Ovary (tissue), 9 donors: ENCODE data around the gene CYP2R1. TPM values are rescaled to one million over a fixed set of nuclear protein-coding genes. Genes with fewer than 3 reads are reported as not detected.

Experiments used
- DNase-seq, 5 donors: peaks; one replicate each; pipeline ENCODE4 v3.0.0-alpha.2; 2019 to 2020
- H3K27ac ChIP-seq, 2 donors: fragments of 200-600 bp; one replicate each; pipeline versions ENCODE4 v1.5.1 to v1.8.0; 2019 to 2022
- H3K27me3 ChIP-seq: fragments of 200-600 bp; one replicate; pipeline ENCODE4 v1.8.0; 2022
- H3K36me3 ChIP-seq: fragments of 200-600 bp; sonication (generic); one replicate; pipeline ENCODE4 v1.5.1; 2019
- H3K4me1 ChIP-seq: one replicate; pipeline ENCODE4 v1.8.1; 2013; ENCODE audit warnings: mild to moderate bottlenecking, moderate library complexity; ENCODE audit not compliant: insufficient read depth
- H3K4me3 ChIP-seq: fragments of 200-600 bp; sonication (generic); one replicate; pipeline ENCODE4 v1.5.1; 2017
- H3K9me3 ChIP-seq, 2 donors: fragments of 200-600 bp in 1 of 2; sonication (generic) in 1 of 2; one replicate each; pipeline versions ENCODE4 v1.5.1 to v1.8.1; 2013 to 2019; ENCODE audit warnings: mild to moderate bottlenecking in 1 of 2, moderate library complexity in 1 of 2
- EP300 ChIP-seq: sonication (generic); formaldehyde crosslinking; IDR thresholded peaks from one replicate; pipeline ENCODE4 v1.6.1; 2017; ENCODE audit warnings: antibody characterized with exemption
- POLR2A ChIP-seq: fragments of 450-650 bp; IDR thresholded peaks from one replicate; pipeline ENCODE4 v1.6.1; 2017; ENCODE audit warnings: antibody characterized with exemption, mild to moderate bottlenecking, moderate library complexity
- WGBS, 3 donors: extraction: QIAGEN DNeasy Blood & Tissue Kit in 1 of 3; methylation state at CpG; one replicate each; pipeline versions ENCODE4 v1.1.5 to v1.1.7; 2013 to 2017; 5-methylcytosine and 5-hydroxymethylcytosine counted together
- intact Hi-C, 4 donors: fragments of 100-400 bp; cut with DNase I; formaldehyde crosslinking; loops; one replicate each; pipeline versions ENCODE4 v1.11.0 to v1.15.1; 2022 to 2023
- polyA plus RNA-seq, 2 donors: library from polyadenylated mRNA; stranded (reverse); fragments of 200-250 nt in 1 of 2; fragments of 350-450 nt in 1 of 2; fragmentation: Illumina TruSeq in 1 of 2; extraction: RNeasy Lipid Tissue Mini Kit (QIAGEN cat#74804) in 1 of 2; gene quantifications; one replicate each; pipeline ENCODE4 v1.2.3, GENCODE V29; 2013 to 2014
- total RNA-seq, 7 donors: library from RNA; depleted of rRNA in 2 of 7; stranded (reverse); fragments of >200 nt in 2 of 7; fragmentation: NEBNext Ultra II Directional in 3 of 7; extraction: Animal tissue kit (Norgen Biotek cat#: 25700) in 3 of 7; gene quantifications; one replicate each; pipeline versions ENCODE4 v1.1.0 to v1.2.4, GENCODE V29; 2016 to 2023
- TF ChIP-seq, protein P1 (sequence below), 3 donors: fragments of 450-650 bp in 2 of 3; fragments of 200-600 bp in 1 of 3; IDR thresholded peaks; one replicate each; pipeline versions ENCODE4 v1.5.1 to v1.8.0; 2016 to 2022; ENCODE audit warnings: antibody characterized with exemption in 3 of 3, mild to moderate bottlenecking in 1 of 3
- donor health status: DM: no; HTN: no; CAD: no; lungs with moderate emphysema.
- donor health status: DM: no; HTN: no; CAD: no.
- donor health status: Bipolar disorder and iron deficiency.
- donor health status: DM: yes; HTN: yes; CAD: no.
- donor health status: DM: no; HTN: no; CAD: no.
- donor health status: DM: yes; HTN: yes; CAD: no.

Gene CYP2R1
- total and polyA plus RNA-seq, 9 donors, result 6.0 to 8.9 (median 7.1) TPM

DNA sequence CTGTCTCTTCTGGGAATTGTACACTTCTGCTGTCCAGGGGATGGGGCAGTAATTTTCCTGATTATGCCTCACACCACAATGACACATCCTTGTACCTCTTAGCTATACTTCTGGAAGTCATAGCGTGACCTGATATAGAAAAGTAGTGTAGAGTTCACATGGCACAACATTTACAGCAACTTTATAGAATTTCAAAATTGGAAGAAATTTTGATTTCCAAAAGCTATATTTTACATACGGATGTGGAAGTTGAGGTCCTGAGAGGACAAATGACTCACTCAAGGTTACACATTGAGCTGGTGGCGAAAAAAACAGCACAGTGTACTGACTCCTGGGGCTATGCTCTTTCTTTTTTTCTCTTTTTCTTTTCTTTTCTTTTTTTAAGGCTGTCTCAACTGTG lies 6.3 kb upstream of the CYP2R1 start:
- intact Hi-C loops, result loop anchor here in 1 of 4 donors (10.0 kb wide), 1 partner anchor 374 kb away; the partner anchor contains the start of gene PSMA1
- H3K9me3 ChIP-seq, result no peaks in the 10 kb centered on the region

DNA sequence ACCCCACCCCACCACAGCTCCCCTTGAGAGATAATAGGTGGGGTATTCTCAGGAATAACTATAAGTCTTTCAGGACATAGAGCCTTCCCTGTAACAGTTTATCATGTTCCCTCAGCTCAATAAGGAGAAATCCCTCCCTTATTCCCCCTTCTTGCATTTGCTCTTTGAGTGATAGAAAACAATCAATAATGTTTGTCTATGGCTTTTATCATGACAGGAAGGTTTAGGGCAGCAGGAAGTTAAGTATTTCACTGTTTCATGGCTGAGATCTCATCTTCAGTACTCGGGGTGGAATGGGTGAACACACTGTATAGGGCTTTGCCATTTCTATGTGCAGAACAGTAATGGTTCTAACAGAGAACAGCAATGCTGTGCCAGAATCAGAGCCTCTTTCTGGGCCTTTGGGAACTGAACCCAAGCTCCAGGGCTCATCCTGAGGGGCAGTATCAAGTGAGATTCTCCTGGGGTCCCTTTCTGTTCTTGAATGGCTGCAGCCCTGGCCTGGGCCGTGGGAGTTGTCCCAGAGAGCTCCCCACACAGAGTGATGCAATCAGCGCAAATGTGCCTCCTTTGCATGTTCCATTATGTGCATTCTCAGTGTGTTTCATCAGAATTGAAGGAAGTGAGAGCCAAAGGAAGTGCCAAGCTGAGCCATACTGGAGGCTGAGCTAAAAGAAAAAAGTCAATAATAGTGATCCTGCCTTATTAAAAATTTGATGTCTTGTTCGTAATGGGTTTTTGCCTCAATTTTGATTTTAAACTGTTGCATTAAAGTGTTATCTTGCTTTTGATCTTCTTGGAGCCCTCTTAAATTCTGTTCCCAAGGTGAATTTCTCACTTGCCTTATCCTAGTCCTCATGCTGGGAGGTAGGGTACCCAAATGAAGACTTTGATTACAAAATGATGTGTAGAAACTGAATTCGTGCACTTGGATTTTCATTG lies 2.9 kb upstream of the CYP2R1 start:
- no peaks in the 10 kb centered on the region for H3K27me3 ChIP-seq
- H3K36me3 ChIP-seq, result no peaks in the 10 kb centered on the region
- peak in 1 of 5 donors; percentile 17 for DNase-seq
- H3K4me1 ChIP-seq, result no peaks in the 10 kb centered on the region
- no peak overlapping the region for H3K4me3 ChIP-seq
- H3K9me3 ChIP-seq, result no peaks in the 10 kb centered on the region
- WGBS, 3 donors, result 58 to 67% (median 63%) methylated on average over 5 of the region's 5 CpGs
- TF ChIP-seq POLR2A (no peak), EP300 (no peak)
- TF ChIP-seq, protein P1, sequence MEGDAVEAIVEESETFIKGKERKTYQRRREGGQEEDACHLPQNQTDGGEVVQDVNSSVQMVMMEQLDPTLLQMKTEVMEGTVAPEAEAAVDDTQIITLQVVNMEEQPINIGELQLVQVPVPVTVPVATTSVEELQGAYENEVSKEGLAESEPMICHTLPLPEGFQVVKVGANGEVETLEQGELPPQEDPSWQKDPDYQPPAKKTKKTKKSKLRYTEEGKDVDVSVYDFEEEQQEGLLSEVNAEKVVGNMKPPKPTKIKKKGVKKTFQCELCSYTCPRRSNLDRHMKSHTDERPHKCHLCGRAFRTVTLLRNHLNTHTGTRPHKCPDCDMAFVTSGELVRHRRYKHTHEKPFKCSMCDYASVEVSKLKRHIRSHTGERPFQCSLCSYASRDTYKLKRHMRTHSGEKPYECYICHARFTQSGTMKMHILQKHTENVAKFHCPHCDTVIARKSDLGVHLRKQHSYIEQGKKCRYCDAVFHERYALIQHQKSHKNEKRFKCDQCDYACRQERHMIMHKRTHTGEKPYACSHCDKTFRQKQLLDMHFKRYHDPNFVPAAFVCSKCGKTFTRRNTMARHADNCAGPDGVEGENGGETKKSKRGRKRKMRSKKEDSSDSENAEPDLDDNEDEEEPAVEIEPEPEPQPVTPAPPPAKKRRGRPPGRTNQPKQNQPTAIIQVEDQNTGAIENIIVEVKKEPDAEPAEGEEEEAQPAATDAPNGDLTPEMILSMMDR (IDR thresholded peaks at IDR 0.05), result no peak
- no peak overlapping the region for H3K27ac ChIP-seq
- intact Hi-C loops, result loop anchor here in 1 of 4 donors (10.0 kb wide), 1 partner anchor 370 kb away; the partner anchor contains the start of gene PSMA1

More for the DNA sequence above, 6.3 kb upstream of the CYP2R1 start:
- H3K4me1 ChIP-seq, result no peaks in the 10 kb centered on the region
- H3K27ac ChIP-seq, result no peak overlapping the region
- DNase-seq, result no peak
- no peak overlapping the region for H3K4me3 ChIP-seq
- H3K36me3 ChIP-seq, result no peaks in the 10 kb centered on the region
- TF ChIP-seq, protein P1 (IDR thresholded peaks at IDR 0.05), result no peak
- no peak for TF ChIP-seq POLR2A
- no peak for TF ChIP-seq EP300
- H3K27me3 ChIP-seq, result no peaks in the 10 kb centered on the region
- WGBS, 3 donors, result 86 to 96% (median 92%) methylated on average over 3 of the region's 3 CpGs

DNA sequence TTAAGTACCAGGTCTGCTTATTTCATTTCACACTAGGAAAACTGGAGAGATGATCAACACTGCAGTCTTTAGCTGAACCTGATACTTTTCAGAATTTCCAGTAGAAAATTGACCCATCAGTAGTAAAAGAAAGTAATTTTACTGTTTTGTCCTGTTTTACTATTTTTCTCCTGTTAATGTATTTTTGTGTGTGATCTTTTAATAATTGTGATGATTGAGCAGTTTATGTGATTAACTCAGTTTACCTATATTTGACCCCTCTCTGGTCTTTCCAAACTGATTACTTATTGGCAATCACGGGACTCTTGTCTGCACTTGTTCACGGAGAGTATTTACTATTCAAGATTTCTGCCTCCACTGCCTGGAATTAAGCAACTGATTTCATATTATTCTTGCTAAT lies 546 bp upstream of the CYP2R1 start:
- intact Hi-C loops, result loop anchor here in 1 of 4 donors (10.0 kb wide), 1 partner anchor 368 kb away; the partner anchor contains the start of gene PSMA1
- peak overlapping the region; percentile 65 for H3K4me3 ChIP-seq
- WGBS, 3 donors, result 79 to 85% (median 85%) methylated on average over 2 of the region's 2 CpGs
- H3K4me1 ChIP-seq, result peaks cover 2% of the 10 kb centered on the region
- no peaks in the 10 kb centered on the region for H3K9me3 ChIP-seq
- TF ChIP-seq, protein P1 (IDR thresholded peaks at IDR 0.05), result no peak
- TF ChIP-seq EP300 (no peak), POLR2A (no peak)
- DNase-seq, result no peak
- no peaks in the 10 kb centered on the region for H3K36me3 ChIP-seq
- H3K27ac ChIP-seq, result no peak overlapping the region
- H3K27me3 ChIP-seq, result no peaks in the 10 kb centered on the region

DNA sequence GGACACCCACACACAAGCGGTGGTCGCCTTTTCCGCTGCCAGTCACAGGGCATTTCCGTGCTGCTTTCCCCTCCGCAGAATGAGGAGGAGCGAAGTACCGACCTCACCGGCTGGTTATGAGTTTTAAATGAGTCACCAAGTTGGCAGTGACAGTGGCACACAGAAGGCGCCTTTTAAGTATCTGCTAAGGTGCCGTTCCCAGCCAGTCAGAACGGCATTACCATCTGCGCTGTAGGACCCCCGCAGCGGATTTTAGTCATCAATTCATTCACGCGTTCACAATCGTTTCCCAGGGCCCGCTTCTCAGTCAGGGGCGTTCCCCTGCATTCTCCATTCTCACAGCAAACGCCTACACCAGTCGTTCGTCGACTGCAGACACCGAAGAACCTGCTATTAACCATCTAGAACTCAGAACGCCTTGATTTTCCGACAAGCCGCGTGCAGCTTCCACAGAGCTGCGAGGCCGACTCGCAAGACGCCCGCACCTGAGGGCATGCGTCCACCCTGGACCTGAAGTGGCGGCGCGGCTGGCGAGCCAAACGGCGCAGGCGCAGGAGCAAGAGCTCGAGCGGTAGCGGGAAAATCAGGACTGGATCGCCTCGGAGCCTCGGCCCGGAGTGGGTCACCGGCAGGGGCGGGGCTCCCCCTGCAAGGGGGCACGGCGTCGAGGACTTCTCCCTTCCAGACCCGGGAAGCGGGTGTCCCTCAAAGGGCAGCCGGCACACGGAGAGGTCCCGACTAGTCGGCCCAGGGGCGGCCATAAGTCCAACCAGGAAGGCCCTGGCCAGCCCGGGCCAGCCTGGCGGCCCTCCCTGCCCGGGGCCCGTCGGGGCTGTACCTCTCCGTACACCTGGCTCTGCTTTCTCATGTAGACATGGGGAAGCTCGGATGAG lies 642 bp downstream of the CYP2R1 start:
- Histone ChIP-seq H3K4me3 (peak overlapping the region; percentile 65), H3K4me1 (peaks cover 2% of the 10 kb centered on the region), H3K36me3 (no peaks in the 10 kb centered on the region), H3K27me3 (no peaks in the 10 kb centered on the region), H3K9me3 (no peaks in the 10 kb centered on the region), H3K27ac (peak overlapping the region; percentile 63 to 78)
- DNase-seq, result peak; percentile 79 to 90 (median 85)
- peak; percentile 49 for TF ChIP-seq POLR2A
- TF ChIP-seq, protein P1 (IDR thresholded peaks at IDR 0.05), result no peak
- intact Hi-C loops, result loop anchor here in 1 of 4 donors (10.0 kb wide), 1 partner anchor 367 kb away; the partner anchor contains the start of gene PSMA1
- 0 to 1% (median 0%) methylated on average over 65 to 67 of the region's 67 CpGs for WGBS, 3 donors
